HEK293 (cell line): ENCODE measurements around the gene TRIP4.
"Not testable (repeated sequence)": the region's sequence is repeated elsewhere in the genome, so short reads cannot be mapped to it uniquely, and the experiment has no call there.

Experiments used
- CTCF ChIP-seq: fragments of 450-650 bp; formaldehyde crosslinking; IDR thresholded peaks from 2 replicates; pipeline ENCODE4 v1.5.1; 2016; ENCODE audit warnings: missing biosample characterization, missing genetic modification characterization
- INSM2 ChIP-seq: fragments of 450-650 bp; formaldehyde crosslinking; IDR thresholded peaks from 2 replicates; pipeline ENCODE4 v1.5.1; 2016; ENCODE audit warnings: missing biosample characterization, missing genetic modification characterization
- ZBTB44 ChIP-seq: fragments of 450-650 bp; IDR thresholded peaks from 2 replicates; pipeline ENCODE4 v1.5.1; 2018; ENCODE audit warnings: missing biosample characterization, mild to moderate bottlenecking, missing genetic modification characterization
- ZNF24 ChIP-seq: fragments of 450-650 bp; formaldehyde crosslinking; IDR thresholded peaks from 2 replicates; pipeline ENCODE4 v1.5.1; 2016; ENCODE audit warnings: missing biosample characterization, missing genetic modification characterization
- ZNF548 ChIP-seq: fragments of 450-650 bp; formaldehyde crosslinking; IDR thresholded peaks from 2 replicates; pipeline ENCODE4 v1.5.1; 2016; ENCODE audit warnings: missing biosample characterization, missing genetic modification characterization
- ZNF692 ChIP-seq: fragments of 450-650 bp; formaldehyde crosslinking; IDR thresholded peaks from 2 replicates; pipeline ENCODE4 v1.5.1; 2016; ENCODE audit warnings: missing biosample characterization, missing genetic modification characterization

GRCh38 chr15:64495968-64496367 lies 108.3 kb downstream of the TRIP4 start:
- not testable (repeated sequence) for TF ChIP-seq INSM2 (tag by site-specific recombination); CTCF (tag by site-specific recombination); ZNF692; ZBTB44 (tag by site-specific recombination); ZNF24 (tag by site-specific recombination); ZNF548 (tag by site-specific recombination)
